Thyroid gland (tissue), 4 donors: ENCODE data around the gene SNRK.

ENCODE experiments used
- POLR2A ChIP-seq, 2 donors: fragments of 450-650 bp; IDR thresholded peaks; one replicate each; pipeline ENCODE4 v1.6.1; 2017; ENCODE audit warnings: antibody characterized with exemption in 2 of 2, mild to moderate bottlenecking in 2 of 2, moderate library complexity in 1 of 2
- TF ChIP-seq, protein P1 (sequence below), 6 experiments: fragments of 200-600 bp in 3 of 6; fragments of 450-650 bp in 3 of 6; sonication (generic) in 3 of 6; IDR thresholded peaks; one replicate each; pipeline ENCODE4 v1.5.1; 2016 to 2019; ENCODE audit warnings: antibody characterized with exemption in 6 of 6, mild to moderate bottlenecking in 2 of 6, inconsistent platforms in 1 of 6, moderate library complexity in 1 of 6

DNA sequence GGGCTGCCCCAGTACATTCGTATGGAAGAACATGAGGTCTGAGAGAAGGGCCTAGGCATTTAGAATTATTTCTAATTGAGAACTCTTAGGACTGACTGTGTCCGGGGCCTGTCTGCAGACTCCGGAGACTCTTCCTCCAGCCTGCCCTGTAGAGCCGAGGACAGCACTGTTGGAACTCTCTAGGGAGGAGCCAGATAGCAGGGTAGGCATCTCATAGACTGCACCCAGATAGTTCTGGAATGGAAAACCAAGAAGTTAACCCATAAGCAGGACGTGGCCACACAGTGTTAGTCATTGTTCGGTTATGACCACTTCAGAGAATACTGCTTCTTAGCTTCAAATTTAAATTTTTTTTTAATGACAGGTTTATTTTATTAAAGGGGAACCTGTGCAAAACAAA is 59.5 kb downstream of the SNRK start:
- TF ChIP-seq, protein P1, sequence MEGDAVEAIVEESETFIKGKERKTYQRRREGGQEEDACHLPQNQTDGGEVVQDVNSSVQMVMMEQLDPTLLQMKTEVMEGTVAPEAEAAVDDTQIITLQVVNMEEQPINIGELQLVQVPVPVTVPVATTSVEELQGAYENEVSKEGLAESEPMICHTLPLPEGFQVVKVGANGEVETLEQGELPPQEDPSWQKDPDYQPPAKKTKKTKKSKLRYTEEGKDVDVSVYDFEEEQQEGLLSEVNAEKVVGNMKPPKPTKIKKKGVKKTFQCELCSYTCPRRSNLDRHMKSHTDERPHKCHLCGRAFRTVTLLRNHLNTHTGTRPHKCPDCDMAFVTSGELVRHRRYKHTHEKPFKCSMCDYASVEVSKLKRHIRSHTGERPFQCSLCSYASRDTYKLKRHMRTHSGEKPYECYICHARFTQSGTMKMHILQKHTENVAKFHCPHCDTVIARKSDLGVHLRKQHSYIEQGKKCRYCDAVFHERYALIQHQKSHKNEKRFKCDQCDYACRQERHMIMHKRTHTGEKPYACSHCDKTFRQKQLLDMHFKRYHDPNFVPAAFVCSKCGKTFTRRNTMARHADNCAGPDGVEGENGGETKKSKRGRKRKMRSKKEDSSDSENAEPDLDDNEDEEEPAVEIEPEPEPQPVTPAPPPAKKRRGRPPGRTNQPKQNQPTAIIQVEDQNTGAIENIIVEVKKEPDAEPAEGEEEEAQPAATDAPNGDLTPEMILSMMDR (IDR thresholded peaks at IDR 0.05), result no peak
- no peak for TF ChIP-seq POLR2A (IDR thresholded peaks at IDR 0.05)
